HG02678 (cell line): ENCODE data around the gene GRPEL1.

Experiments
- ATAC-seq: cut with Tn5 transposase; IDR thresholded peaks from one replicate; pipeline ENCODE4 v1.9.1; 2021; ENCODE audit warnings: mild to moderate bottlenecking, moderate library complexity; ENCODE audit not compliant: unreplicated experiment

Gene GRPEL1

DNA sequence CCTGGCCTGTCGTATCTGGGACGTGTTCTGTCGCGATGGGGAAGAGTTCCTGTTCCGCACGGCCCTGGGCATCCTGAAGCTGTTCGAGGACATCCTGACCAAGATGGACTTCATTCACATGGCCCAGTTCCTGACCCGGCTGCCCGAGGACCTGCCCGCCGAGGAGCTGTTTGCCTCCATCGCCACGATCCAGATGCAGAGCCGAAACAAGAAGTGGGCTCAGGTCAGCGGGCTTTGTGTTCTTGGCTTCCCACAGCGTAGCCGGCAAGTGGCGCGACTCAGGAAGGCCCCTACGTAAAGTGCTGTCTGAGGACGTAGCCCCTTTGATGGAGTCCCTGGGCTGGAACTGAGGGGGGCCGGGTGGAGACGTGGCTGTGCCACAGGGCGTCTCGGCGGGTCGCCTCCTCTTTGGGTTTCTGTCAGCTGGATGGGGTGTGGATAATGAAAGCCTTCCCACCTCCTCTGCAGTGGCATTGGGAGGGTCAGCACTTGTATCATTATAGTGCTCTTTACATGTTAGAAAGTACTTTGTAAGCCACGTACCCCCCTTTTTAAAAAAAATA lies 42.7 kb downstream of the GRPEL1 start:
- ATAC-seq = no peak

DNA sequence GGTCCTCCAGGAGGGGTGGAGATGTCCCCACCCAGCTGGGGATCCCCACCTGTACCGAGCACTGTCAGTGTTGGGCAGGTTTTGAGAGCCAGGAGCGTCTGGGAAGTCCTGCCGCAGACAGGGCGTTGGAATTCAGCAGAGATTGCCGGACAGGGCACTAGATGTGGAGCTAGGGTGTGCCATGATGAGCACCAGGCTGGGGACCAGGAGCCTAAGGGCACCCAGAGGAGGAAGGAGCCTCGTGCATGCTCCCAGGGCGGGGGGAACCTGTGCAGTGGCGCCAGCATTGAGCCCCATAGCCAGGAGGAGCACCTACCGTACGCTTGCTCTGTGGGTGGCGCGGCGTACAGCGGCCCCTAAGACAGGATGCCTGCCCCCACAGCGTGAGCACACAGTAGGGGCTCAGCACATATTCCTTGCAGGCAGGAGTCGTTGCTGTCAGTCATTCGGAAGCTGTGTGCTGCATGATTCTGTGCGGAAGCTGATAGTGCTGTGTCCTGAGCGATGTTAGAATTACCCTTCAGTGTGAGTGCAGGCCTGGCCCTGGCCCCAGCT lies 43.5 kb downstream of the GRPEL1 start:
- no peak for ATAC-seq

DNA sequence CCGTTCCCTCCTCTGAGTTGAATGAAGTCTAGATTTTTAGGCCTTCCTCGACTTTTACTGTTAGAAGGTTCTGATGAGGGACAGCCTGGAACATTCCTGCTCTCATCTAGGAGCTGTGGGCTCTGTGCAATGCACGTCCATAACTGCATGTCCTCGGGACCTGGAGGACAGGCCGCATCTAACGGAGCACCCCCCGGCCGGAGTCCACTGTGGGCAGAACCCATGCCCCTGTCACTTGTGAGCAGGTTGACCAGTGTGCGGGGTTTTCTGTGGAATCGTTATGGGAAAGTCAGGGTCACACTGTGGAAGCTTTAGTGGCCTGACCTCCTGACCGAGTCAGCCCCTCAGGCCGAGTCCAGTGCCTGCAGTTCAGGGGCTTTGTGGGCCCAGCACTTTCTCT lies 44.0 kb downstream of the GRPEL1 start:
- no peak for ATAC-seq

DNA sequence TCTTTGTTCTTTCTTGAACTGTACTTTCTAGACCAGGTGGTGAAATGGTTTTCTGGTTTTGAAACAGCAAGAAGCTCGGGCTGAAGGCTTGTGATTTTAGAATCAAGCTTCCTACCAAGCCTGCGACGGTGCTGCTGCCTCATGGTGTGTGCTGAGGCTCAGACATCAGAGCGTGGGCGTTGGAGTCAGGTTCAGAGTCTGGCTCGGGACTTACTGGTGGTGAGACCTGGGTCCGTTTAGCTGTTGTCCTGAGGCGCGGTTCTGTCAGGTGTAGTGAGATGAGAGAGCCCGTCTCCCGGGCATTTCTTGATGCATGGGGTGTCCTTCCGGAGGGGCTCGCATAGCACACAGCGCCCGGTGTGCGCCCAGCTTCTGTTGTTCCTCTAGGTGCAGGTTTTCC lies 44.4 kb downstream of the GRPEL1 start:
- no peak for ATAC-seq

DNA sequence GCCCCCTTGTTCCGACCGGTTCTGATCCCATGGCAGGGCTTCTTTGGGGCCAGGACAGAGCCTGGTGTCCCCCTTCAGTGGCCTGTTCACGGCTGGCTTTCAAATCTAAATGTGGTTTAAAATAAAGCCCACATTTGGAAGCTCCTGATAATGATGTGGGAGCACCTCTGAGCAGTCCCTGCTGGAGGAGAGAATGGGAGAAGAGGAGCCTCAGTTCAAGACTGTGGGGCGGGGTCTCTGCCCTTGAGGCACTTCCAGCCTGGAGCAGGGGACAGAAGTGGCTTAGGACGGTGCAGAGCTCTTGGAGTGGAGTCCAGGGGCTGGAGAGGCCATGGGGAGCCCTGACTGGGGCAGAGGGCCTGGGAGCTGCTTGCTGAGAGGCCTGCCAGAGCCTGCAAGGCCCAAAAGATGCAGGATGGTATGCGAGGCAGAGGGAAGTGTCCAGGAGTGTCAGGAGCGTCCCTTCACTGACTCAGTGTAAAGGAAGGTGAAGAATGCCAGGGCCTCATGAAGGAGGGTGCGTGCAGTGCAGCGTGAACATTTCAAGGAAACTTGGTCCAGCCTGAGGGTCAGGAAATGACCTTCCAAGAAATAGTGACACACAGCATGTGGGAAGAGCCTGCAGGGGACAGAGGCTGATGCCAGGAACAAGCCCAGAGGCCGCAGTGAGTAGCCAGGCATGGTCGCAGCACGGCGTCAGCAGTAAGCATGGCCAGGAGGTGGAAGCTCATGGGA lies 45.8 kb downstream of the GRPEL1 start:
- ATAC-seq = no peak

DNA sequence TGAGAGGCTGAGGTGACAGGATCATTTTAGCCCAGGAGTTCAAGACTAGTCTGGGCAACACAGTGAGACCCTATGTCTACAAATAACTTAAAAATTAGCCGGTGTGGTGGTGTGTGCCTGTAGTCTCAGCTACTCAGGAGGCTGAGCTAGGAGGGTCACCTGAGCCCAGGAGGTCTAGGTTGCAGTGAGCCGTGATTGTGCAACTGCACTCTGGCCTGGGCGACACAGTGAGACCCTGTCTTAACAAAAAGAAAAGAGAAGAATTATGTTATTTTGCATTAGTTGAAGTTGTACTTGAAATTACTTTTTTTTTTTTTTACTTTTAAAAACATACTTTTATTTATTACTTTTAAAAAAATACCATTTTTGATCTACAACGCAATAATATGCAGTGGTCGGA lies 46.5 kb downstream of the GRPEL1 start:
- ATAC-seq = no peak

DNA sequence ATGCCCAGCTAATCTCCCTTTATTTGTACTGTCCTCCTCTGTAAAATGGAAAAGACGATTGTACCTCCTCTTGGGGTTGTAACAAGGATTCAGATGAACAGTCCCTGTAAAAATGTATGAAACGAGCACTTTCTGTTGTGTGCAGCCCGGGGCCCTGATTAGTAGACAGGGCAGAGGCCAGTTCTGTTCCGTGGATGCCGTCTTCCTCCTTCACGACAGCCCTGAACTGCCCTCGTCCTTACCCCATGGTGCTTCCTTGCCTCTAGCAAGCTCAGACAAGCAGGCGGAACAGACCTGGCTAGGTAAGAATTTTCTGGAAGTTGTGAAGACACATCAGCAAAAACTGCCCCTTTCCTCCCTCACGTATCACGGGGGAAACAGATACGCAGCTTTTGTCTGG lies 47.0 kb downstream of the GRPEL1 start:
- no peak for ATAC-seq

DNA sequence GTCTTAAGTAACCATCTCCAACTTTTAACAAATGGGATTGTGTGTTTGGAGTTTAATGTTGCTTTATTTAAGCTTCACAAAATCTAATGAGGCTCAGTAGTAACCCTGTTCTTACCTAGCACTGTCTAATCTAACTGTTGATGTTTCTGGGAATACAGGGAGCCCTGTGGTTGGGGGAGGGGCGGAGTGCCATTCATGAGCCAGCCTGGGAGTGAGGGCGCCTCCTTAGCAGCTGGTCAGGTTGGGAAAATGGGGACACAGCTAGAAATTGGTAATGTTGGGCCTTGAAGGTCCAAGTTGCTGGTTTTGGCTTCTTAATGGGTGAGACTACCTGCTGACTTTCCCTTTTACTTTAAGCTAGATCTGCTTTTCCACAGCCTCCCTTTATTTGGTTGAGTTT lies 47.6 kb downstream of the GRPEL1 start:
- no peak for ATAC-seq

DNA sequence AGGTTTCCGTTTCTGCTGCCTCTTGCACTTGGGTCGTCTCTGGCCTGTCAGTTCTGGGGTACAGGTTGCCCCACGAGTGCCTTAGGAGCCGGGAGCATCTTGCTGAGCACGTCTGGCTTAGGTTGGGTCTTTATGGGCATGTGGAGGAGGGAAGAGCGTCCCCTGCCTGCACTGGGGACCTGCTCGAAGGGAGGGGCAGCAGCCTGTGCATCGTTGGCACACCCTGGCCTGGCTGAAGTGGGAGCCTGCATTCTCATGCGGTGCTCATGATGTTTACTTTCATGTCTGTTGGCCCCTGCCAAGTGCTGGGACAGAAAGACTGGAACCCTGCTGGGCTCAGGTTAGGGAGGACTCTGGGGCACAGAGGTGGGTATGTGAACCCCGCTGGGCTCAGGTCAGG lies 48.5 kb downstream of the GRPEL1 start:
- ATAC-seq = no peak

DNA sequence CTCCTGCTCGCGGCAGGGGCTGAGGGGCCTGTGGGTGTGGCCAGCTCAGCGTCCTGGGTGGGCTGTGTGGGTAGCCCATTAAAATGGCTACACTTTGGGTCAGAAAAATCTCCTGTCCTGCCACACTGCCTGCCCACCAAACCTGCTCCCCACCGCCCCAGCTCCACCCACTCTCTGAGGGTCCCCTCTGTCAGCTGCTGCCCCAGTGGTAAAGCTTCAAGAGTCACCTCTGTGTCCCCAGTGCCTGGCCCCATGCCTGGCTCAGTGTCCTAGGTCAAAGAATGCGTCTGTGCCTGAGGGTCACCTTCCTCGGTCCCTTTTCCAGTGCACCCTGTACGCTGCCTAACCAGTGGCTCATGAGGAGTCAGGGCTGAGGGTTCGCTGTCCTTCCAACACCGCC lies 49.6 kb downstream of the GRPEL1 start:
- no peak for ATAC-seq

DNA sequence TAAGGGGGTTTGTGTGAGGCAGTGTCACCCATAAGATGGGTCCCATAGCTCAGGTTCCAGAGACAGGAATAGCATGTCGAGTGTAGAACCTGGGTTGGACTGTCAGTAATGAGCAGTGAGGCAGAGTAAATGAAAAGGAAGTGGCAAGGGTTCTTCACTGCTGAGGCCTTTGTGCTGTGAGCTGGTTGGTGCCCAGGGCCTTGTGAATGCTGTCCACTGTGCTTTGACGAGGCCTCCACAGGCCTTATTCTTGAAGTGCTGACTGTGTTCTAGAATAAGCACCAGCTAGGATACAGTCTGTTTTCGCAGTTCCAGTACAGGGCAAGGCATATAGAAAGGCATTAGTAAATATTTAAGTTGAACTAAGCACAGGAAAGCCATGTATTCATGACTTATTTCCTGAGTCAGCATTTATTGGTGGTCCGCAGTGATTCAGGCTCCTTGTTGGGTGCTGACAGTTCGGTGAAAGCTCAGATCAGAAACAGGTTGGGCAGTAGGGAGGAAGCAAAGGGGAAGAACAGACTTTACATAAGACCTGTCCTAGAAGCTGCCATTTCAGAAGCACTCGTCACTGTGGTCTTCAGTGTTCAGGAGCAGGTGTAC lies 50.3 kb downstream of the GRPEL1 start:
- ATAC-seq = no peak

DNA sequence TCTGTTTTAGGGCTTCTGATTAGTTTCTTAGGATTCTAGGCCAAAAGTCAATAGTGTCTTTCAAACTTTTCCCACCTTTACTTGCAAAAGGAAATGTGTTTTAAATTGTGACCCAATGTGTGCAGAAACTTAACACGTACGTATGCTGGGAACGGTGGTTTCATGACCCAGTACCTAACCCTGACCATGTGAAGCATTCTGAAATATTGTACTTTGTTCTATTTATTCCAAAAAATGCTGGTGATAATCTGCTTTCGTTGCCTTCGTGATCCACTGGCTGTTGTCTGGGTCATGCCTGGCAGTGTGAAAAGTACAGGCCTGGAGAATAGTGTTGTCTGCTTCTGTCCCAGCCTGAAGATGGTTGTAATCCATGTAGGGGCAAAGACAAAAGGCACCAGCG lies 51.4 kb downstream of the GRPEL1 start:
- ATAC-seq = no peak

DNA sequence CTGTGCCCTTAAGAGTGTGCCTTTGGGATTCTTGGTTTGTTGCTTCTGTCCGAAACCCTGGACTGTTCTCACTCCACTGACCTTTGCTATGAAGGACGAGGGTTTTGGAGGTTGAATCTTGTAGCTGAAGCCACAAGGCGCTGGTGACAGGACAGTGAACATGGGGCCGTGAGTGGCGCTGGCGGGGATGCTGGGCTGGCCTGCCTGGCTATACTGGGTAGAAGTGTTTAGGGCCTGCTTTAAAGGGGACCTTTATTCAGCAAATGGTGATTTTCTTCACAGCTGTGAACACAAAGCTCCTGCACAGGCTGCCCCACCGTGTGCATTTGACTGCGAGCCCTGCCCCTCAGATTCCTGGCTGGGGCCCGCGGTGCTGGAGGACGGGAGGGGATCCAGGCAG lies 51.8 kb downstream of the GRPEL1 start:
- no peak for ATAC-seq

DNA sequence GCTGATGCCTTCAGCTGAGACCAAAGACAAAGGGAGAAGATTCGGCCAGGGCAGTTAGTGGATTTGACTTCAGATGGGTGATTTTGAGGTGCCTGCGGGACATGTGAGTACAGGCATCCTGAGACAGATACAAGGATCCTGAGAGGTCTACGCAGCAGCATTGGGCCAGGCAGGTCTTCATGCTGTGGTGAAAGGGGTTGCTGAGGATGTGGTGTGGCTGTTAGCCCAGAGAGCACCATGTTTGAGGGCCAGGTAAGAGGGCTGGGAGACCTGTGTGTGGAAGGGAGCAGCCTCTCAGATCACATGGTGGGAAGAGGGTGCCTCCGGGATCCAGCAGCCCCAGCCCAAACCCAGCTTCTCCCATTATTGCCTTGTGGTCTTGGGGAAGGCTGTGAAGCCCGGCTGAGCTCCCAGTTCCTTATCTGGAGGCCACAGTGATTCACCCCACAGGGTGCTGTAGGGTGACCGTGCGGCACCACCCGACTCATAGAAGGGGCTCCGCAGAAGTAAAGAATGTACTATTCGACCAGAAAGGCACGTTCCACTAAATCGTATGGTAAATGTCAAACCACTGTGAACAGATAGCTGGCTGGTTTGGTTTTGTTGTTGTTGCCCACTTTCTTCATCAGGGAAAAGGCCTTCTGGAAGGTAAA lies 52.4 kb downstream of the GRPEL1 start:
- ATAC-seq = no peak

DNA sequence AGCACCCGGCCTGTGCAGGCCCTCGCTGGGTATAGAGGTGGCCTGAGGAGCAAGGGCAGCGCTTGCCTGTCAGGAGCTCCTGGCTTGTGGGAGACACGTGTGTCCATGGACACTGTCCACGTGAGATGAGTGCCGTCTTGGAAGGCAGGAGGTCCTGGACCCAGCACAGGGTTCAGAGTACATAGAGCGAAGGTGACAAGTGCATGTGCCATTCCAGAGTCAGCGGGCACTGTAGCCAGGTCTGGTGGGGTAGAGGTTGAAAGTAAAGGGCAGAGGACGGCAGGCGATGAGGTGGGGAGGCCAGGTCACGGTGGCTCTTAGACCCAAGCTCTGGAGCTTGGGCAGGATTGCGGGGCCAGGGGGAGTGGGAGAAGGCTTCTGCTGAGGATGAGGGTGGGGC lies 53.0 kb downstream of the GRPEL1 start:
- no peak for ATAC-seq

DNA sequence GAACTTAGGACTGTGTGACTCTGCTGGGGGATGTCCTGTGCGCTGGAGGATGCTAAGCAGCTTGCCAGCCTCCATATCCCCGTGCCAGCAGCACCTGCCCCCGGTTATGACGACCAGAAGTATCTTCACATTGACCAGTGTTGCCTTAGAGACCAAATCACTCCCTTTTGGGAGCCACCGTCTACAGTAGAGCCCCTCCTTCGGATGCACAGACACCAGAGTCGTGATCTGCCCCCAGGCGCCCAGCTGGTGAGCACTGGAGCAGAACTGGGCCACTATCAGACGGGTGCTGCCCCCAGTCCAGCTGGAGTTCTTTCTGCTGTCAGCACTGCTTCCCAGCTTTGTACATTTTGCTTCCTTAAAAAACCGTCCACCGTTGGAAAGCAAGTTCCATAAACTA lies 54.7 kb downstream of the GRPEL1 start:
- no peak for ATAC-seq

DNA sequence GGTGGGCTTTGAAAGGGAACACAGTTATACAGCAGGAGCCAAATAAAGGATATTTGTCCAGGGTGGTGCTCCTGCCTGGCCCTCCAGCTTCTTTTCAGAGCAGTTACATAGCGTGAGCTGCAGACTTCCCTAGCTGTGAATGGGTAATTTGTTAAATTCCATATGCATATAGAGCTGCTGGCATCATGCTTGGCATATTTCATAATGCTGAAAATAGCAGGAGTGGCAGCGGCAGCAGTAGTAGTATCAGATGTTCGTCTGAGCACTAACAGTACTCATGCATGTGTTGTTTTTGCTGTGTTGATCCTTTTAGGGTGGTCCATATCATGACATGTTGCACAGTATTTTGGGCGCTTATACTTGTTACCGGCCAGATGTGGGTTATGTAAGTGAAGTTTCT lies 58.3 kb downstream of the GRPEL1 start:
- no peak for ATAC-seq
